Measurements from ENCODE around the gene IKZF5. TPM values are rescaled to one million over a fixed set of nuclear protein-coding genes. Genes with fewer than 3 reads are reported as not detected.

Gene IKZF5
- total and polyA plus RNA-seq, 4 donors: 5.0 to 9.4 (median 7.2) TPM

GRCh38 chr10:123044391-123044790 lies 35.8 kb upstream of the IKZF5 start:
- no peak overlapping the region for H3K4me3 ChIP-seq (ENCODE audit: low read depth in 1 of 3, low read length in 3 of 3)
- DNase-seq (ENCODE audit: low spot score): no peak
- H3K27me3 ChIP-seq (ENCODE audit: control insufficient read depth in 4 of 4, insufficient read depth in 4 of 4, low read length in 3 of 4): no peaks in the 10 kb centered on the region
- no peak overlapping the region for H3K9ac ChIP-seq (ENCODE audit: low read depth in 1 of 2, low read length in 2 of 2)
- 92% methylated on average over 2 of the region's 2 CpGs for WGBS
- TF ChIP-seq YY1 (IDR thresholded peaks at IDR 0.05) (no peak), ZBTB33 (IDR thresholded peaks at IDR 0.05) (no peak), SP1 (IDR thresholded peaks at IDR 0.05) (no peak), FOXA2 (IDR thresholded peaks at IDR 0.05) (no peak), MAX (IDR thresholded peaks at IDR 0.05) (no peak), RXRA (IDR thresholded peaks at IDR 0.05) (no peak), JUND (IDR thresholded peaks at IDR 0.05) (no peak), HNF4G (IDR thresholded peaks at IDR 0.05) (no peak), NR2F2 (IDR thresholded peaks at IDR 0.05) (no peak), HNF4A (conservative IDR thresholded peaks at IDR 0.05) (no peak), TAF1 (conservative IDR thresholded peaks at IDR 0.05) (no peak), EGR1 (IDR thresholded peaks at IDR 0.05; ENCODE audit: low read depth in 2 of 2) (no peak), REST (IDR thresholded peaks at IDR 0.05) (no peak), RAD21 (IDR thresholded peaks at IDR 0.05) (no peak), GABPA (IDR thresholded peaks at IDR 0.05 in 1 of 2, conservative IDR thresholded peaks at IDR 0.05 in 1 of 2) (no peak)
- TF ChIP-seq, protein P1, sequence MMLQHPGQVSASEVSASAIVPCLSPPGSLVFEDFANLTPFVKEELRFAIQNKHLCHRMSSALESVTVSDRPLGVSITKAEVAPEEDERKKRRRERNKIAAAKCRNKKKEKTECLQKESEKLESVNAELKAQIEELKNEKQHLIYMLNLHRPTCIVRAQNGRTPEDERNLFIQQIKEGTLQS (IDR thresholded peaks at IDR 0.05): no peak
- TF ChIP-seq, protein P2, sequence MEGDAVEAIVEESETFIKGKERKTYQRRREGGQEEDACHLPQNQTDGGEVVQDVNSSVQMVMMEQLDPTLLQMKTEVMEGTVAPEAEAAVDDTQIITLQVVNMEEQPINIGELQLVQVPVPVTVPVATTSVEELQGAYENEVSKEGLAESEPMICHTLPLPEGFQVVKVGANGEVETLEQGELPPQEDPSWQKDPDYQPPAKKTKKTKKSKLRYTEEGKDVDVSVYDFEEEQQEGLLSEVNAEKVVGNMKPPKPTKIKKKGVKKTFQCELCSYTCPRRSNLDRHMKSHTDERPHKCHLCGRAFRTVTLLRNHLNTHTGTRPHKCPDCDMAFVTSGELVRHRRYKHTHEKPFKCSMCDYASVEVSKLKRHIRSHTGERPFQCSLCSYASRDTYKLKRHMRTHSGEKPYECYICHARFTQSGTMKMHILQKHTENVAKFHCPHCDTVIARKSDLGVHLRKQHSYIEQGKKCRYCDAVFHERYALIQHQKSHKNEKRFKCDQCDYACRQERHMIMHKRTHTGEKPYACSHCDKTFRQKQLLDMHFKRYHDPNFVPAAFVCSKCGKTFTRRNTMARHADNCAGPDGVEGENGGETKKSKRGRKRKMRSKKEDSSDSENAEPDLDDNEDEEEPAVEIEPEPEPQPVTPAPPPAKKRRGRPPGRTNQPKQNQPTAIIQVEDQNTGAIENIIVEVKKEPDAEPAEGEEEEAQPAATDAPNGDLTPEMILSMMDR (IDR thresholded peaks at IDR 0.05; ENCODE audit: low read depth, low read length, missing input control): no peak
- H3K27ac ChIP-seq (ENCODE audit: low read depth in 1 of 2, low read length in 2 of 2): no peak overlapping the region
- H3K9me3 ChIP-seq (ENCODE audit: control insufficient read depth in 4 of 4, low read length in 3 of 4): no peaks in the 10 kb centered on the region
- H3K36me3 ChIP-seq (ENCODE audit: control insufficient read depth in 4 of 4, insufficient read depth in 3 of 4, low read depth in 1 of 4, low read length in 3 of 4): peaks cover 0 to 42% (median 31%) of the 10 kb centered on the region in 4 donors
- peaks cover 2 to 11% (median 9%) of the 10 kb centered on the region in 4 donors for H3K4me1 ChIP-seq (ENCODE audit: control insufficient read depth in 4 of 4, insufficient read depth in 4 of 4, low read length in 3 of 4)

All from liver (tissue), 9 donors.